Skeletal muscle tissue (tissue), 4 donors: ENCODE results near the gene RTP1. TPM values are rescaled to one million over a fixed set of nuclear protein-coding genes. Genes with fewer than 3 reads are reported as not detected.
"Not testable (repeated sequence)": the region's sequence is repeated elsewhere in the genome, so short reads cannot be mapped to it uniquely, and the experiment has no call there.

Experiments used
- H3K27ac ChIP-seq: one replicate; pipeline ENCODE4 v1.7.0; 2013; ENCODE audit warnings: mild to moderate bottlenecking, low read depth, low read length, inconsistent platforms
- H3K27me3 ChIP-seq, 3 donors: one replicate each; pipeline ENCODE4 v1.7.0; 2013; ENCODE audit warnings: low read length in 3 of 3; ENCODE audit not compliant: control insufficient read depth in 3 of 3, insufficient read depth in 3 of 3
- H3K36me3 ChIP-seq, 3 donors: one replicate each; pipeline ENCODE4 v1.7.0; 2013; ENCODE audit warnings: low read length in 3 of 3; ENCODE audit not compliant: control insufficient read depth in 3 of 3, insufficient read depth in 3 of 3
- H3K4me1 ChIP-seq, 3 donors: one replicate each; pipeline ENCODE4 v1.7.0; 2013; ENCODE audit warnings: low read length in 3 of 3, mild to moderate bottlenecking in 3 of 3; ENCODE audit not compliant: control insufficient read depth in 3 of 3, insufficient read depth in 3 of 3
- H3K4me3 ChIP-seq, 3 donors: one replicate each; pipeline ENCODE4 v1.7.0; 2013; ENCODE audit warnings: low read length in 3 of 3
- H3K9ac ChIP-seq, 3 donors: one replicate each; pipeline ENCODE4 v1.7.0; 2013; ENCODE audit warnings: low read length in 3 of 3, mild to moderate bottlenecking in 3 of 3, moderate library complexity in 2 of 3, low read depth in 1 of 3
- H3K9me3 ChIP-seq, 3 donors: one replicate each; pipeline ENCODE4 v1.7.0; 2013; ENCODE audit warnings: low read length in 3 of 3; ENCODE audit not compliant: control insufficient read depth in 3 of 3
- total RNA-seq: library from RNA; depleted of rRNA; stranded (reverse); fragments of >200 nt; gene quantifications from one replicate; pipeline ENCODE4 v1.2.3, GENCODE V29; 2014
- donor health status: Osteomylitis.

The RTP1 gene
- total RNA-seq, 1 donor from 2014 or later = not detected

DNA sequence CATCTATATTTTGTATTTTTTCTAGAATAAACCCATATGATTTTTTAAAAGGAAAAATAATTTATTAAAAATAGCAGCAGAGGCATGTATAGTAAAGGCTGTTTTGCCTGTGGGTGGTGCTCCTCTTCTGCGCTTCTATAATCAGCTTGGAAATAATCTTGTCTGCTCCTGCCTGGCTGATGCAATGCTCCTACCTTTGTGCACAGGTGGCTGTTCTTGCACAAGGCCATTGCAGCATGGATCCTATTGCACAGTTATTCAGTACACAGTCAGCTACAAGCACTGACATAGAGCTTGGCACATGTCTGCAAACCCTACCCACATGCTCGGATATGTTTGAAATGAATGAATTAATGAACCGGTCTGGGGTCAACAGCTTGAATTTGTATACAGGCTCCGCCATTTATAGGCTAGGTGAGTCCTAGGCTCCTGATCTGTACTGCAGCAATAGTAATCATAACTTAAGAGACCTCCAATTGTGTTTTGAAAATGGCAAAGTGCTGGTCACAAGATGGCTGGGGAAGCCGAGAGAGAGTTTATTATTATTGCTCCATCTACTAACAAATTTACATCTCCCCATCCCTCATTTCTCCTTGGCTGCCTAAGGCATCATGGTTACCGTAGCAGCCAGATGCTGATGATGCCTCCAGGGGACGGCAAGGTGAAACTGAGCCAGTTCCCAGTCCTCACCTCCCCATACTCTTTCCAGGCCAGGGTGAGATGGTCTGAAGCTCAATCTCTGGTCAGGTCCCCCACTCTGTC is 532 bp upstream of the RTP1 start:
- no peaks in the 10 kb centered on the region for H3K4me1 ChIP-seq
- H3K9me3 ChIP-seq = no peaks in the 10 kb centered on the region
- H3K9ac ChIP-seq = no peak overlapping the region
- H3K4me3 ChIP-seq = no peak overlapping the region
- H3K27me3 ChIP-seq = no peaks in the 10 kb centered on the region
- H3K27ac ChIP-seq = no peak overlapping the region
- H3K36me3 ChIP-seq = no peaks in the 10 kb centered on the region

DNA sequence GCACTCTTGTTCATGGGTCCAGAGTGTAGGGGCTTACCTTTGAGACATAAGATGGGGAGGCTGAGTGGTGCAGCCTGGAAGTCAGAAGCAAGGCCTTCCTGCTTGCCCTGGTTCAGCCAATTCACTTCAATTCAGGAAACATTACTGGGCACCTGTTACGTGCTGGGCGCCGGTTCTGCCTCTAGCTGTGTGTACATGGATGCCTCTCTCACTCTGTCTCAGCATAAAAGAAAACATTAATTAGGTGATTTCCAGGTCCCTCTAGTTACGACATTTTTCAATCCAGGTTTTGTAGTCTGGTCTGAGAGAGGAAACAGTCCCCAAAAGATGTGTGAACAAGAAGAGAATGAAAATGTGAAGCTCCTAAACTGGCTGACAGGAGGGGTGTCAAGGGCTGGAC is 1.2 kb downstream of the RTP1 start:
- H3K36me3 ChIP-seq = no peaks in the 10 kb centered on the region
- H3K9ac ChIP-seq = no peak overlapping the region
- no peaks in the 10 kb centered on the region for H3K9me3 ChIP-seq
- H3K27me3 ChIP-seq = no peaks in the 10 kb centered on the region
- no peak overlapping the region for H3K4me3 ChIP-seq
- H3K27ac ChIP-seq = no peak overlapping the region
- no peaks in the 10 kb centered on the region for H3K4me1 ChIP-seq

DNA sequence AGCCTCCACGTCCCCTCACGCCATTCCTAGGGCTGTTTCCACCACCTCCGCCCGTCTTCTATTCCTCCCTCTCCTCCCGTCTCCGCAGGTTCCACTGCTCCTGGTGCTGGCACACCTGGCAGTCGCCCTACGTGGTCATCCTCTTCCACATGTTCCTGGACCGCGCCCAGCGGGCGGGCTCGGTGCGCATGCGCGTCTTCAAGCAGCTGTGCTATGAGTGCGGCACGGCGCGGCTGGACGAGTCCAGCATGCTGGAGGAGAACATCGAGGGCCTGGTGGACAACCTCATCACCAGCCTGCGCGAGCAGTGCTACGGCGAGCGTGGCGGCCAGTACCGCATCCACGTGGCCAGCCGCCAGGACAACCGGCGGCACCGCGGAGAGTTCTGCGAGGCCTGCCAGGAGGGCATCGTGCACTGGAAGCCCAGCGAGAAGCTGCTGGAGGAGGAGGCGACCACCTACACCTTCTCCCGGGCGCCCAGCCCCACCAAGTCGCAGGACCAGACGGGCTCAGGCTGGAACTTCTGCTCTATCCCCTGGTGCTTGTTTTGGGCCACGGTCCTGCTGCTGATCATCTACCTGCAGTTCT is 2.3 kb downstream of the RTP1 start:
- H3K27ac ChIP-seq, H3K9me3 ChIP-seq, H3K36me3 ChIP-seq, H3K27me3 ChIP-seq, H3K9ac ChIP-seq, H3K4me1 ChIP-seq, H3K4me3 ChIP-seq: not testable (repeated sequence)

DNA sequence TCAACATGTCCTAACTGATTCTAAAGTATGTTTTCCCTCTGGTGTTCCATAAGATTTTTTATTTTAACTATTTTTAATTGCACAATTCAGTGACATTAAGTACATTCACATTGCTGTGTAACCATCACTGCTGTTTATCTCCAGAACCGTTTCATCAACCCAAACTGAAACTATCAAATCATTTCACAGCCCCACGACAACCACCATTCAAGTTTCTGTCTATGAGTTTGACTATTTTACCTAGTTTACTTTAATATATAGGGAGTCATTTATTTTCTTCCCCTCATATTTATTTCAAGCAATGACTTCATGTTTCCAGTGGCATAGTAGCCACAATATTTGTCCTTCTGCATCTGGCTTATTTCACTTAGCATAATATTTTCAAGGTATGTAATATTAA is 8.4 kb downstream of the RTP1 start:
- Histone ChIP-seq H3K4me1 (peaks cover 2 to 16% (median 9%) of the 10 kb centered on the region in 3 donors), H3K9ac (no peak overlapping the region), H3K27ac (no peak overlapping the region), H3K27me3 (no peaks in the 10 kb centered on the region), H3K4me3 (no peak overlapping the region), H3K36me3 (no peaks in the 10 kb centered on the region), H3K9me3 (no peaks in the 10 kb centered on the region)

DNA sequence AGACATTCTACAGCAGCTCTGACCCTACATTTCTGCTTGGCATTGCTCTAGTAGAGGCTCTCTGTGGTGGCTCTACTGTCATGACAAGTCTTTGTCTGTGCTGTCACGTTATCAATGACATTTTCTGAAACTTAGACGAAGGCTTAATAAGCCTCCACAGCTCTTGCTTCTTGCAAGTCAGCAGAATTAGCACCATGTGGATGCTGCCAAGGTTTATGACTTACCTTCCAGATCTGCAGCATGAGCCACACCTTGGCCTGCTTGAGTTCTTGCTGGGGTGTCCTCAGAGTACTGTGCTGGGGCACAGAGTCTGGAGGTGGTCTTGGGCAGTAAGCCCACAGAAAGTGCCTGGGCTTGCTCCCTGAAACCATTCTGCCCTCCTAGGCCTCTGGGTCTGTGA is 9.8 kb downstream of the RTP1 start:
- Histone ChIP-seq H3K4me1 (peaks cover 5 to 22% (median 19%) of the 10 kb centered on the region in 3 donors), H3K4me3 (no peak overlapping the region), H3K9ac (no peak overlapping the region), H3K36me3 (no peaks in the 10 kb centered on the region), H3K9me3 (no peaks in the 10 kb centered on the region), H3K27me3 (no peaks in the 10 kb centered on the region), H3K27ac (no peak overlapping the region)

DNA sequence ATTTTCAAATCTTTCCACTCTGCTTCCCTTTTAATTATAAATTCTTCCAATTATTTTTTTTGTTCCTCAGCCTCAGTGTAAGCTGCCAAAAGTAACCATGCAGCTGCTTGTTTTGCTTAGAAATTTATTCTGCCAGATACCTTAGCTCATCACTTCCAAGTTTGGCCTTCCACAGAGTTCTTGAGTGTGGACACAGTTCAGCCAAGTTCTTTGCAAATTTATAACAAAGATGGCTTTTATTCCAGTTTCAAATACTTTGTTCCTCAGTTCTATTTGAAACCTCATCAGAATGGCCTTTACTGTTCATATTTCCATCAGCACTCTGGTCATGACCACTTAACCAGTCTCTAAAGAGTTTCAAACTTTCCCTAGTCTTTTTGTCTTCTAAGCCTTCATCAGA is 10.3 kb downstream of the RTP1 start:
- peaks cover 9 to 27% (median 24%) of the 10 kb centered on the region in 3 donors for H3K4me1 ChIP-seq
- H3K9me3 ChIP-seq = no peaks in the 10 kb centered on the region
- no peak overlapping the region for H3K27ac ChIP-seq
- no peak overlapping the region for H3K4me3 ChIP-seq
- H3K27me3 ChIP-seq = no peaks in the 10 kb centered on the region
- no peak overlapping the region for H3K9ac ChIP-seq
- no peaks in the 10 kb centered on the region for H3K36me3 ChIP-seq

DNA sequence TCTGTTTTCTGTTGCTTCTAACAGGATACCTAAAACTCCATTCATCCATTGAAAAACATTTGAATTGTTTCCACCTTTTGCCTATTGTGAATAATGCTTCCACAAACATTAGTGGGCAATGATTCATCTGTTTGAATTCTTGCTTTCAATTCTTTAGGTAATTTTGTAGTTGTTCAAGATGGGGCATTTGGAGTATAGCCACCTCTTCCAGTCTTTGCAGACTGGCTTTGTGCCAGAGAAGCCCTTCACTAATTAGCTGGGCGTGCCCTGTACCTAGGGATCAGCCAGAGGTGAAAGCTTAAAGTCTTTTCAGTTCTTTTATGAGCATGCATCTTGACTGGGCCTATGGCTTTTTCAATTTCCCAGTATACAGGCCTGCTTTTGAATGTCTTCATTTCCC is 10.9 kb downstream of the RTP1 start:
- no peak overlapping the region for H3K4me3 ChIP-seq
- H3K4me1 ChIP-seq = peaks cover 10 to 28% (median 28%) of the 10 kb centered on the region in 3 donors
- H3K36me3 ChIP-seq = no peaks in the 10 kb centered on the region
- no peak overlapping the region for H3K9ac ChIP-seq
- no peaks in the 10 kb centered on the region for H3K27me3 ChIP-seq
- no peaks in the 10 kb centered on the region for H3K9me3 ChIP-seq
- H3K27ac ChIP-seq = no peak overlapping the region

DNA sequence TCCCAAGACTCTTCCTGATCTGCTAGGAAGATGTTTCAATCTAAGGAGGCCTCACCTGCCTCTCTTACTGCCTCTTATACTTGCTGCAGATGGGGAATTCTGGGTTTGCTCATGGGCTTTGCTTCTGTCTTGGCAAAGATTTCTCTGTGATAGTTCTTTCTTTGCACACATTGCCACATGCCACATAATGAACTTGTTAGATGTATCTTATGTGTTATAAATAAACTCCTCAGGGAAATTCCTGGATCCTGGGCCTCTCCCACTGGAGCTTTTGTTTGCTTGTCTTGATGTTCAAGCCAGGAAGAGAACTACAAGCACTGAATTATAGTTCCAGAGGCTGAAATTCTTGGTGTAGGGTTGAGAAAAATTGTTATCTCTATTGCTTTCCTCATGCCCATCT is 12.2 kb downstream of the RTP1 start:
- Histone ChIP-seq H3K9me3 (no peaks in the 10 kb centered on the region), H3K4me3 (no peak overlapping the region), H3K27ac (no peak overlapping the region), H3K4me1 (peaks cover 10 to 28% (median 28%) of the 10 kb centered on the region in 3 donors), H3K36me3 (no peaks in the 10 kb centered on the region), H3K9ac (no peak overlapping the region), H3K27me3 (no peaks in the 10 kb centered on the region)

DNA sequence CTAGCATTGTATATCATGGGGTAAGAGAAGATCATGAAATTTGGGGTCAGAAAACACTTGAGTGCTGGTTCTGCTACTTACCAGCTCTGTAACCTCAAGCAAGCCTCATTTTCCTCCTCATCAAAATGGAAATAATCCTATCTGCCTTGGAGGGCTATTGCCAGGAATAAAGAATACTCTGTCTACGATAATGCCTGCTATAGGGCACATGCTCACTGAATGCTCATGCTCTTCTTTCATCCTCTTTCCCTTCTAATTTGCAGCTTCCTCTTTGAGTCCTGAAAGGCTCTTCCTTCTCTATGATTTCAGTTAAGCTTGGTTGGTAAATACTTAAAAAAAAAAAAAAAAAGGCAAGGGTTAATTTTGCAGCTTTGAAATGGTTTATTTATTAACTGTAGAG is 12.8 kb downstream of the RTP1 start:
- no peak overlapping the region for H3K9ac ChIP-seq
- no peak overlapping the region for H3K4me3 ChIP-seq
- no peaks in the 10 kb centered on the region for H3K36me3 ChIP-seq
- peaks cover 10 to 28% (median 28%) of the 10 kb centered on the region in 3 donors for H3K4me1 ChIP-seq
- no peak overlapping the region for H3K27ac ChIP-seq
- no peaks in the 10 kb centered on the region for H3K9me3 ChIP-seq
- H3K27me3 ChIP-seq = no peaks in the 10 kb centered on the region

DNA sequence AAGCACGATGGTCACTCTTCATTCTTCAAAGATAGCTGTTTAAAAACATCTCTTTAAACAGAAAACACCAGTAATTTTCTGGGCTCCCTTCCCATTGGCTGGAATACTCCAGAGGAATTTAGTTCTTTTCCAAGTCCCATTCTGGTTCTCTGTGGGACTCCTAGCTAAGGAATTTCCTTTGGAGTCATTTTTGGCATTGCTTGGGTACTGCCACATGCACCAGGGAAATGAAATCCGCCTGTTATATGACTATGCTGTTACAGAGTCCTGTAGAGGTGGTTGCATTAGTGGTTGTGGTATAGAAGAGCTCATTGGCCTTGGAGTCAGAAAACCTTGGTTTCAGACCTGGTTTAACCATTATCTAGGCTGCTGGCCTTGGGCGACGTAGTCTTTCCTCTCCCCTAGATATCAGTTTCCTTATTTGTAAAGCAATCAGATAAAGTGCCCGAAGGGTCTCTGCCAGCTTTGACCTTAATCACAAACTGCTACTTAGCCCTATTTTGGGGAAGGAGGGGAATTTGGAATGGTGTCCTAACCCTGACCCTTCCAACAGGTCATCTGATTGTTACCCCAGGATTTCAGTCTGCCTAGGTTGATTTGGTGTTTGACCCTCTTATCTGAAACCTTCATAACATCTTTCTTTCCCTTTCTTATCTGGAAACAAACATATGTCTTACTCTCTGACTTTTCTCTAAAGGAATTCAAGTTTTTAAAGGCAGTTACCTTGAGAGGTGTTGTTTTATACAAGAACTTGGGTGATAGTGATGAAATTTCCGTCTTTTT is 13.4 kb downstream of the RTP1 start:
- H3K27me3 ChIP-seq = no peaks in the 10 kb centered on the region
- no peak overlapping the region for H3K9ac ChIP-seq
- H3K36me3 ChIP-seq = no peaks in the 10 kb centered on the region
- no peaks in the 10 kb centered on the region for H3K9me3 ChIP-seq
- H3K4me1 ChIP-seq = peaks cover 10 to 28% (median 28%) of the 10 kb centered on the region in 3 donors
- H3K4me3 ChIP-seq = no peak overlapping the region
- no peak overlapping the region for H3K27ac ChIP-seq
